Measurements from ENCODE around the gene XKR7. TPM values are rescaled to one million over a fixed set of nuclear protein-coding genes. Genes with fewer than 3 reads are reported as not detected.
"Not testable (repeated sequence)": the region's sequence is repeated elsewhere in the genome, so short reads cannot be mapped to it uniquely, and the experiment has no call there.

Gene XKR7
- polyA plus RNA-seq = under 1 TPM in 2 of 4 donors, not detected in 2; 0.21 to 0.37 TPM
- long read RNA-seq, donor 1 = 0 reads
- long read RNA-seq, donor 2 = 0 reads
- long read RNA-seq, donor 3 = 0 reads
- long read RNA-seq, donor 4 = 0 reads
- long read RNA-seq, donor 5 = 0 reads
- long read RNA-seq, donor 6 = 0 reads
- long read RNA-seq, donor 7 = 0 reads
- long read RNA-seq, donor 8 = 0 reads
- long read RNA-seq, donor 9 = 0 reads
- long read RNA-seq, donor 10 = 0 reads

- 1 to 8% (median 3%) methylated on average over 5 to 38 of the region's 38 CpGs for WGBS, 3 donors
- Histone ChIP-seq H3K4me3 (ENCODE audit: low read depth in 1 of 3, low read length in 3 of 3) (peak within 1 kb of the TSS in 2 of 3 donors; percentile 13 to 41), H3K4me1 (ENCODE audit: control insufficient read depth in 3 of 3, insufficient read depth in 2 of 3, low read depth in 1 of 3, low read length in 2 of 3) (no peaks in the 10 kb centered on the region), H3K27me3 (ENCODE audit: control insufficient read depth in 3 of 3, insufficient read depth in 3 of 3, low read length in 3 of 3) (peaks cover 0 to 30% (median 10%) of the 10 kb centered on the region in 3 donors), H3K27ac (ENCODE audit: low read depth in 1 of 3, low read length in 2 of 3) (no peak within 1 kb of the TSS), H3K9me3 (ENCODE audit: control insufficient read depth in 2 of 2, insufficient read depth in 1 of 2, low read depth in 1 of 2, low read length in 1 of 2) (no peaks in the 10 kb centered on the region), H3K36me3 (ENCODE audit: control insufficient read depth in 3 of 3, insufficient read depth in 2 of 3, low read depth in 1 of 3, low read length in 3 of 3) (no peaks in the 10 kb centered on the region)
- no peak for FAIRE-seq
- peak in 1 of 2 donors; percentile 9 for DNase-seq
Measured at GRCh38 chr20:31967830-31968249, at the start of gene XKR7. TSS of gene XKR7 (plus strand) at chr20:31968151. CDS start at chr20:31968176, 25 bp downstream.

- no peaks in the 10 kb centered on the region for H3K9me3 ChIP-seq (ENCODE audit: control insufficient read depth in 2 of 2, insufficient read depth in 1 of 2, low read depth in 1 of 2, low read length in 1 of 2)
- FAIRE-seq = no peak
- H3K27ac ChIP-seq (ENCODE audit: low read depth in 1 of 3, low read length in 2 of 3) = peak overlapping the region in 1 of 3 donors; percentile 19
- H3K36me3 ChIP-seq (ENCODE audit: control insufficient read depth in 3 of 3, insufficient read depth in 2 of 3, low read depth in 1 of 3, low read length in 3 of 3) = no peaks in the 10 kb centered on the region
- H3K4me3 ChIP-seq (ENCODE audit: low read depth in 1 of 3, low read length in 3 of 3) = no peak overlapping the region
- DNase-seq = no peak
- H3K27me3 ChIP-seq (ENCODE audit: control insufficient read depth in 3 of 3, insufficient read depth in 3 of 3, low read length in 3 of 3) = no peaks in the 10 kb centered on the region
- peaks cover 0 to 23% (median 0%) of the 10 kb centered on the region in 3 donors for H3K4me1 ChIP-seq (ENCODE audit: control insufficient read depth in 3 of 3, insufficient read depth in 2 of 3, low read depth in 1 of 3, low read length in 2 of 3)
- 55 to 71% (median 62%) methylated on average over 7 of the region's 7 CpGs for WGBS, 3 donors
Measured at GRCh38 chr20:31918466-31919105, 49.4 kb upstream of the XKR7 start.

- Histone ChIP-seq H3K4me3 (ENCODE audit: low read depth in 1 of 3, low read length in 3 of 3) (no peak overlapping the region), H3K27ac (ENCODE audit: low read depth in 1 of 3, low read length in 2 of 3) (no peak overlapping the region), H3K27me3 (ENCODE audit: control insufficient read depth in 3 of 3, insufficient read depth in 3 of 3, low read length in 3 of 3) (no peaks in the 10 kb centered on the region), H3K36me3 (ENCODE audit: control insufficient read depth in 3 of 3, insufficient read depth in 2 of 3, low read depth in 1 of 3, low read length in 3 of 3) (no peaks in the 10 kb centered on the region), H3K9me3 (ENCODE audit: control insufficient read depth in 2 of 2, insufficient read depth in 1 of 2, low read depth in 1 of 2, low read length in 1 of 2) (no peaks in the 10 kb centered on the region), H3K4me1 (ENCODE audit: control insufficient read depth in 3 of 3, insufficient read depth in 2 of 3, low read depth in 1 of 3, low read length in 2 of 3) (peaks cover 0 to 24% (median 0%) of the 10 kb centered on the region in 3 donors)
- WGBS, 3 donors = 56 to 61% (median 59%) methylated on average over 6 of the region's 6 CpGs
- no peak for FAIRE-seq
- no peak for DNase-seq
Measured at GRCh38 chr20:31919410-31920155, 48.4 kb upstream of the XKR7 start.

- no peaks in the 10 kb centered on the region for H3K27me3 ChIP-seq (ENCODE audit: control insufficient read depth in 3 of 3, insufficient read depth in 3 of 3, low read length in 3 of 3)
- FAIRE-seq (no peak), DNase-seq (peak in 1 of 2 donors; percentile 26)
- no peaks in the 10 kb centered on the region for H3K36me3 ChIP-seq (ENCODE audit: control insufficient read depth in 3 of 3, insufficient read depth in 2 of 3, low read depth in 1 of 3, low read length in 3 of 3)
- no peak overlapping the region for H3K4me3 ChIP-seq (ENCODE audit: low read depth in 1 of 3, low read length in 3 of 3)
- WGBS, 3 donors = 70 to 74% (median 74%) methylated on average over 11 of the region's 11 CpGs
- H3K27ac ChIP-seq (ENCODE audit: low read depth in 1 of 3, low read length in 2 of 3) = no peak overlapping the region
- H3K9me3 ChIP-seq (ENCODE audit: control insufficient read depth in 2 of 2, insufficient read depth in 1 of 2, low read depth in 1 of 2, low read length in 1 of 2) = no peaks in the 10 kb centered on the region
- peaks cover 0 to 28% (median 0%) of the 10 kb centered on the region in 3 donors for H3K4me1 ChIP-seq (ENCODE audit: control insufficient read depth in 3 of 3, insufficient read depth in 2 of 3, low read depth in 1 of 3, low read length in 2 of 3)
Measured at GRCh38 chr20:31920275-31920855, 47.6 kb upstream of the XKR7 start.

GRCh38 chr20:31921480-31921879, 46.5 kb upstream of the XKR7 start:
- peaks cover 0 to 28% (median 0%) of the 10 kb centered on the region in 3 donors for H3K4me1 ChIP-seq (ENCODE audit: control insufficient read depth in 3 of 3, insufficient read depth in 2 of 3, low read depth in 1 of 3, low read length in 2 of 3)
- not testable (repeated sequence) for DNase-seq; H3K27me3 ChIP-seq (ENCODE audit: control insufficient read depth in 3 of 3, insufficient read depth in 3 of 3, low read length in 3 of 3); H3K36me3 ChIP-seq (ENCODE audit: control insufficient read depth in 3 of 3, insufficient read depth in 2 of 3, low read depth in 1 of 3, low read length in 3 of 3); H3K27ac ChIP-seq (ENCODE audit: low read depth in 1 of 3, low read length in 2 of 3); FAIRE-seq; H3K4me3 ChIP-seq (ENCODE audit: low read depth in 1 of 3, low read length in 3 of 3); H3K9me3 ChIP-seq (ENCODE audit: control insufficient read depth in 2 of 2, insufficient read depth in 1 of 2, low read depth in 1 of 2, low read length in 1 of 2)
- WGBS, 3 donors = 87 to 93% (median 90%) methylated on average over 2 to 5 of the region's 5 CpGs

GRCh38 chr20:31922181-31922580, 45.8 kb upstream of the XKR7 start:
- DNase-seq (no peak), FAIRE-seq (no peak)
- no peaks in the 10 kb centered on the region for H3K9me3 ChIP-seq (ENCODE audit: control insufficient read depth in 2 of 2, insufficient read depth in 1 of 2, low read depth in 1 of 2, low read length in 1 of 2)
- 72 to 75% (median 72%) methylated on average over 4 of the region's 4 CpGs for WGBS, 3 donors
- H3K36me3 ChIP-seq (ENCODE audit: control insufficient read depth in 3 of 3, insufficient read depth in 2 of 3, low read depth in 1 of 3, low read length in 3 of 3) = no peaks in the 10 kb centered on the region
- peaks cover 0 to 28% (median 0%) of the 10 kb centered on the region in 3 donors for H3K4me1 ChIP-seq (ENCODE audit: control insufficient read depth in 3 of 3, insufficient read depth in 2 of 3, low read depth in 1 of 3, low read length in 2 of 3)
- no peaks in the 10 kb centered on the region for H3K27me3 ChIP-seq (ENCODE audit: control insufficient read depth in 3 of 3, insufficient read depth in 3 of 3, low read length in 3 of 3)
- no peak overlapping the region for H3K27ac ChIP-seq (ENCODE audit: low read depth in 1 of 3, low read length in 2 of 3)
- H3K4me3 ChIP-seq (ENCODE audit: low read depth in 1 of 3, low read length in 3 of 3) = no peak overlapping the region

GRCh38 chr20:31922588-31922987, 45.4 kb upstream of the XKR7 start:
- FAIRE-seq (no peak), DNase-seq (no peak)
- Histone ChIP-seq H3K9me3 (ENCODE audit: control insufficient read depth in 2 of 2, insufficient read depth in 1 of 2, low read depth in 1 of 2, low read length in 1 of 2) (no peaks in the 10 kb centered on the region), H3K4me1 (ENCODE audit: control insufficient read depth in 3 of 3, insufficient read depth in 2 of 3, low read depth in 1 of 3, low read length in 2 of 3) (peaks cover 0 to 28% (median 0%) of the 10 kb centered on the region in 3 donors), H3K4me3 (ENCODE audit: low read depth in 1 of 3, low read length in 3 of 3) (no peak overlapping the region), H3K27me3 (ENCODE audit: control insufficient read depth in 3 of 3, insufficient read depth in 3 of 3, low read length in 3 of 3) (no peaks in the 10 kb centered on the region), H3K27ac (ENCODE audit: low read depth in 1 of 3, low read length in 2 of 3) (no peak overlapping the region), H3K36me3 (ENCODE audit: control insufficient read depth in 3 of 3, insufficient read depth in 2 of 3, low read depth in 1 of 3, low read length in 3 of 3) (no peaks in the 10 kb centered on the region)
- 85 to 91% (median 90%) methylated on average over 4 of the region's 4 CpGs for WGBS, 3 donors

All from small intestine (tissue), 16 donors.